Esophagus squamous epithelium (tissue), 4 donors: ENCODE results near the gene EPN2.

Experiments
- CTCF ChIP-seq, 6 experiments: fragments of 450-650 bp in 4 of 6; fragments of 200-600 bp in 2 of 6; sonication (generic) in 2 of 6; IDR thresholded peaks; one replicate each; pipeline ENCODE4 v1.5.1; 2016 to 2019; ENCODE audit warnings: antibody characterized with exemption in 6 of 6, mild to moderate bottlenecking in 4 of 6, moderate library complexity in 4 of 6
- POLR2A ChIP-seq, 4 donors: fragments of 450-650 bp; IDR thresholded peaks; one replicate each; pipeline ENCODE4 v1.6.1; 2017; ENCODE audit warnings: antibody characterized with exemption in 4 of 4, mild to moderate bottlenecking in 4 of 4, moderate library complexity in 3 of 4

GRCh38 chr17:19268611-19269010 lies 31.4 kb downstream of the EPN2 start:
- TF ChIP-seq CTCF (IDR thresholded peaks at IDR 0.05) (no peak), POLR2A (IDR thresholded peaks at IDR 0.05) (no peak)
